HEK293 (cell line): Measurements from ENCODE around the gene HOXA10.

ENCODE experiments used
- CTCF ChIA-PET: fragments of 350-600 bp; formaldehyde crosslinking; extraction: SDS; loops from one replicate; lab custom pipeline; 2021; ENCODE audit warnings: antibody characterized with exemption; lab: Yijun Ruan, JAX
- POLR2A ChIA-PET: fragments of 300-600 bp; formaldehyde crosslinking; extraction: SDS; loops from one replicate; lab custom pipeline; 2020; ENCODE audit warnings: antibody characterized with exemption, inconsistent platforms; lab: Yijun Ruan, JAX
- H3K27ac ChIP-seq: fragments of 200-500 bp; sonication (Bioruptor generic); 2 replicates; pipeline ENCODE4 v1.5.1; 2014; ENCODE audit warnings: low read depth, low read length, control low read depth, inconsistent platforms; ENCODE audit errors: extremely low read depth
- H3K36me3 ChIP-seq, 2 experiments: fragments of 200-500 bp in 1 of 2; sonication (Bioruptor generic) in 1 of 2; 1 replicate in 1 of 2; 2 replicates in 1 of 2; pipeline ENCODE4 v1.5.1; 2014 to 2017; ENCODE audit warnings: inconsistent platforms in 2 of 2, low read length in 2 of 2; ENCODE audit not compliant: control insufficient read depth in 2 of 2, insufficient read depth in 1 of 2
- H3K4me1 ChIP-seq: fragments of 200-500 bp; sonication (Bioruptor generic); 2 replicates; pipeline ENCODE4 v1.5.1; 2014; ENCODE audit warnings: mild to moderate bottlenecking, low read length, inconsistent platforms; ENCODE audit not compliant: control insufficient read depth, insufficient read depth
- H3K4me3 ChIP-seq: 2 replicates; pipeline ENCODE4 v1.5.1; 2011; ENCODE audit warnings: low read depth, mild to moderate bottlenecking, control low read depth, low read length, moderate library complexity
- H3K9me3 ChIP-seq: fragments of 200-500 bp; sonication (Bioruptor generic); 2 replicates; pipeline ENCODE4 v1.5.1; 2014; ENCODE audit warnings: low read depth, low read length, inconsistent platforms; ENCODE audit not compliant: control insufficient read depth, insufficient read depth
- HOXC10 ChIP-seq: sonication (generic); formaldehyde crosslinking; IDR thresholded peaks from 2 replicates; pipeline ENCODE4 v1.8.1; 2023; ENCODE audit warnings: mild to moderate bottlenecking, missing genetic modification reagents
- KLF9 ChIP-seq: fragments of 450-650 bp; formaldehyde crosslinking; IDR thresholded peaks from 2 replicates; pipeline ENCODE4 v1.5.1; 2016; ENCODE audit warnings: missing biosample characterization, missing genetic modification characterization, low read depth
- YY1 ChIP-seq: fragments of 450-650 bp; formaldehyde crosslinking; IDR thresholded peaks from 2 replicates; pipeline ENCODE4 v1.5.1; 2018; ENCODE audit warnings: missing biosample characterization, missing genetic modification characterization
- ZBTB20 ChIP-seq: fragments of 450-650 bp; formaldehyde crosslinking; IDR thresholded peaks from 2 replicates; pipeline ENCODE4 v1.5.1; 2016; ENCODE audit warnings: missing biosample characterization, missing genetic modification characterization
- ZNF561 ChIP-seq: fragments of 450-650 bp; IDR thresholded peaks from 2 replicates; pipeline ENCODE4 v1.5.1; 2018; ENCODE audit warnings: missing biosample characterization, missing genetic modification characterization, borderline replicate concordance
- ZNF664 ChIP-seq: fragments of 450-650 bp; formaldehyde crosslinking; IDR thresholded peaks from 2 replicates; pipeline ENCODE4 v1.5.1; 2016; ENCODE audit warnings: missing biosample characterization, missing genetic modification characterization
- ZNF776 ChIP-seq: fragments of 450-650 bp; formaldehyde crosslinking; IDR thresholded peaks from 2 replicates; pipeline ENCODE4 v1.5.0; 2017; ENCODE audit warnings: missing biosample characterization, missing genetic modification characterization, borderline replicate concordance
- ZNF777 ChIP-seq: fragments of 450-650 bp; formaldehyde crosslinking; IDR thresholded peaks from 2 replicates; pipeline ENCODE4 v1.5.1; 2017; ENCODE audit warnings: missing biosample characterization, missing genetic modification characterization, borderline replicate concordance
- TF ChIP-seq, protein P1 (sequence below): fragments of 450-650 bp; formaldehyde crosslinking; IDR thresholded peaks from 2 replicates; pipeline ENCODE4 v1.5.1; 2016; ENCODE audit warnings: missing biosample characterization, missing genetic modification characterization, borderline replicate concordance
- TF ChIP-seq, protein P2 (sequence below): fragments of 450-650 bp; formaldehyde crosslinking; IDR thresholded peaks from 2 replicates; pipeline ENCODE4 v1.5.1; 2016; ENCODE audit warnings: missing biosample characterization, missing genetic modification characterization
- TF ChIP-seq, protein P3 (sequence below): fragments of 450-650 bp; formaldehyde crosslinking; IDR thresholded peaks from 2 replicates; pipeline ENCODE4 v1.5.1; 2016; ENCODE audit warnings: missing biosample characterization, missing genetic modification characterization, borderline replicate concordance
- TF ChIP-seq, protein P4 (sequence below): fragments of 450-650 bp; formaldehyde crosslinking; IDR thresholded peaks from 2 replicates; pipeline ENCODE4 v1.5.0; 2017; ENCODE audit warnings: missing biosample characterization, missing genetic modification characterization, borderline replicate concordance

HOXA10 gene

DNA sequence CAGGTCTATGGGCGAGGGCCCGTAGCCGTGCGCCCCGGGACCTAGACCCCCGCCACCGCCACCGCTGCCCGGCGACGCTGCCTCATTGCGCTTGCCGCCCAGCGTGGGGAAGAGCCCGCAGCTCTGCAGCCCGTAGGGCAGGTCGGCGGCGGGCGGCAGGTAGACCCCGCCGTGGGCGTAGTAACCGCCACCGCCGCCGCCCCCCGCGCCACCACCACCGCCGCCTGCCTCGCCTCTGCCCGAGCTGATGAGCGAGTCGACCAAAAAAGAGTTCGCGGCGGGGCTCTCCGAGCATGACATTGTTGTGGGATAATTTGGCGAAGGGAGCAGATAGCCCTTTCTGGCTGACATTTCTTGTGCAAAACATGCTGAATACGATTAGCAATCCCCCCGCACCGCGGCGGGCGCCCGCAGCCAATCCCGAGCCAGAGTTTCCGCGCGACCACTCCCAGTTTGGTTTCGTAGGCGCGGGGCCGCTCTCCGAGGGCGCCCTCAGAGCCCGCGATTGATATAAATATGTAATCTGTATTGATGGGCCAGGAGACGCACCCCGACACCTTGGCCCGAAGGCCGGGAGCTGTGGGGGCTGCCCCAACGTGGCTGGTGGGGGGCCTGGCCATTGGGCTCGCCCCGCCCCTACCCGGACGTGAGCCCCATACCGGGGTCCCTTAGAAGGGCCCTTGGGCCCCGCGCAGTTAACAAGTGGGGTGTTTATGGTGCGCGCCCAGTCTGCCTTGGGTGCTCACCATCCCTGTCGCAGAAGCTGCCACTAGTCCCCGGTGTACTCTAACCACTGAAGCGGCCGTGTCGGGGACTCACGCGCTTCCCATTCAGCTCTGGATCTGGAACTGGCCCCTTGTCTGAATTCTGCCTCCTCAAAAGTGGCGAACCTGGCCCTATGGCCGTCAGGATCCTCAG, at the start of gene HOXA10 (continued):
- TF ChIP-seq ZNF561 (tag by site-specific recombination) (no peak), ZBTB20 (peak; percentile 82)
- TF ChIP-seq, all 188 proteins: peak for 27

DNA sequence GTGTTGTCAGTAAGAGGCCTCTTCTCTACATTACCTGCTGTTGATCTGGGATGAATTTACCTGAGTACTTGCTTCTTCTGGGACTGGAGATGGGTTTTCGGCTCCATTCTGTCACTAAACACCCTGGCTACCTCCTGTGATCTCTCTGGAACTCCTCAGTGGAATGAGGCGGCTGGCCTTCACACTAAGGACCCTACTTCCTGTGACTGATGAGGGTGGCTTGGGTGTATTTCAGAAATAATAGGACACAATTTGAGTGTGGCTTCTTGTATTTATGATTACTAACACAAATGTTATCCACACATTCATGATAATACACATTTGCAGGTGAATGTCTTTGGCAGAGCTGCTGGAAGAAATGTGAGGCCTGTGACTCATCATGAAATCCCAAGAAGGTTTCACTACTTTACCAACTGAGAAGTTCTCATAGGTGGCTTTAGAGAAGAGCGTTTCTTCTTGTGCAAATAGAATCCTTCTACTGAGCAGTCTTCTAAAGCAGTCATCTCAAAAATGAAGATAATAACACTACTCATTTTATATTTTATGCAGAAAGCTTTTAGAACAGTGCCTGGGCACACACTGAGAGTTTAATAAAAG, 47.2 kb upstream of the HOXA10 start:
- ChIA-PET CTCF (interaction anchor here (1.2 kb wide), 1 partner anchor 355 kb away, joined by 3 read pairs; no protein-coding TSS in a partner anchor), POLR2A (no interaction called here)
- TF ChIP-seq KLF9 (tag by site-specific recombination): no peak

DNA sequence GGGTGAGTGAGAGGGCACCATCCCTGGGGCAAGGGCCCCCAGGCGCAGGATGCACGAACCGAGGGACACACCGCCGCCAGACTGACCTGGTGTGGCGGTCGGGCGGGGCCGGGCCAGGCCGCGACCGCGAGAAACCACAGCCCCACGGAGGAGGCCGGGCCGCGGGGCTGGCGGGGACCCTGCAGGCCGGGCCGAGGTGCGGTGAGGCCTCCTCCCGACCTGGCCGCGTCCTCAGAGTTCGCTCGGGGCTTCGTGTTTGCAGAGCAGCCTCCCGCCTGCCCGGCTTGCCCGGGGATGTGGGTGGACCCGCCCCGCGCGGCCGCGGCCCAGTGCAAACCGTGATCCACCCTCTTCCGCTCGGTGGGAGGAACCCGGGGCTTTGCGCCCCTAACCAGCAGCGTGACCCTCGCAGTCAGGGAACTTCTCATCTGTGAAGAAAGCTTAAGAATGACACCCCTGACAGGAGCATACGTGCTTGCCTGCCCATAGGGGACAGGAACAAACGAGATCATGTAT, 46.4 kb upstream of the HOXA10 start:
- ChIA-PET POLR2A (no interaction called here), CTCF (no interaction called here)
- no peak overlapping the region for H3K4me3 ChIP-seq
- TF ChIP-seq HOXC10 (no peak), ZNF776 (no peak), YY1 (no peak), ZBTB20 (no peak), ZNF664 (tag by site-specific recombination) (no peak), ZNF777 (no peak)
- TF ChIP-seq, protein P1, sequence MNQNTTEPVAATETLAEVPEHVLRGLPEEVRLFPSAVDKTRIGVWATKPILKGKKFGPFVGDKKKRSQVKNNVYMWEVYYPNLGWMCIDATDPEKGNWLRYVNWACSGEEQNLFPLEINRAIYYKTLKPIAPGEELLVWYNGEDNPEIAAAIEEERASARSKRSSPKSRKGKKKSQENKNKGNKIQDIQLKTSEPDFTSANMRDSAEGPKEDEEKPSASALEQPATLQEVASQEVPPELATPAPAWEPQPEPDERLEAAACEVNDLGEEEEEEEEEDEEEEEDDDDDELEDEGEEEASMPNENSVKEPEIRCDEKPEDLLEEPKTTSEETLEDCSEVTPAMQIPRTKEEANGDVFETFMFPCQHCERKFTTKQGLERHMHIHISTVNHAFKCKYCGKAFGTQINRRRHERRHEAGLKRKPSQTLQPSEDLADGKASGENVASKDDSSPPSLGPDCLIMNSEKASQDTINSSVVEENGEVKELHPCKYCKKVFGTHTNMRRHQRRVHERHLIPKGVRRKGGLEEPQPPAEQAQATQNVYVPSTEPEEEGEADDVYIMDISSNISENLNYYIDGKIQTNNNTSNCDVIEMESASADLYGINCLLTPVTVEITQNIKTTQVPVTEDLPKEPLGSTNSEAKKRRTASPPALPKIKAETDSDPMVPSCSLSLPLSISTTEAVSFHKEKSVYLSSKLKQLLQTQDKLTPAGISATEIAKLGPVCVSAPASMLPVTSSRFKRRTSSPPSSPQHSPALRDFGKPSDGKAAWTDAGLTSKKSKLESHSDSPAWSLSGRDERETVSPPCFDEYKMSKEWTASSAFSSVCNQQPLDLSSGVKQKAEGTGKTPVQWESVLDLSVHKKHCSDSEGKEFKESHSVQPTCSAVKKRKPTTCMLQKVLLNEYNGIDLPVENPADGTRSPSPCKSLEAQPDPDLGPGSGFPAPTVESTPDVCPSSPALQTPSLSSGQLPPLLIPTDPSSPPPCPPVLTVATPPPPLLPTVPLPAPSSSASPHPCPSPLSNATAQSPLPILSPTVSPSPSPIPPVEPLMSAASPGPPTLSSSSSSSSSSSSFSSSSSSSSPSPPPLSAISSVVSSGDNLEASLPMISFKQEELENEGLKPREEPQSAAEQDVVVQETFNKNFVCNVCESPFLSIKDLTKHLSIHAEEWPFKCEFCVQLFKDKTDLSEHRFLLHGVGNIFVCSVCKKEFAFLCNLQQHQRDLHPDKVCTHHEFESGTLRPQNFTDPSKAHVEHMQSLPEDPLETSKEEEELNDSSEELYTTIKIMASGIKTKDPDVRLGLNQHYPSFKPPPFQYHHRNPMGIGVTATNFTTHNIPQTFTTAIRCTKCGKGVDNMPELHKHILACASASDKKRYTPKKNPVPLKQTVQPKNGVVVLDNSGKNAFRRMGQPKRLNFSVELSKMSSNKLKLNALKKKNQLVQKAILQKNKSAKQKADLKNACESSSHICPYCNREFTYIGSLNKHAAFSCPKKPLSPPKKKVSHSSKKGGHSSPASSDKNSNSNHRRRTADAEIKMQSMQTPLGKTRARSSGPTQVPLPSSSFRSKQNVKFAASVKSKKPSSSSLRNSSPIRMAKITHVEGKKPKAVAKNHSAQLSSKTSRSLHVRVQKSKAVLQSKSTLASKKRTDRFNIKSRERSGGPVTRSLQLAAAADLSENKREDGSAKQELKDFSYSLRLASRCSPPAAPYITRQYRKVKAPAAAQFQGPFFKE (tag by site-specific recombination): no peak
- TF ChIP-seq, protein P2, sequence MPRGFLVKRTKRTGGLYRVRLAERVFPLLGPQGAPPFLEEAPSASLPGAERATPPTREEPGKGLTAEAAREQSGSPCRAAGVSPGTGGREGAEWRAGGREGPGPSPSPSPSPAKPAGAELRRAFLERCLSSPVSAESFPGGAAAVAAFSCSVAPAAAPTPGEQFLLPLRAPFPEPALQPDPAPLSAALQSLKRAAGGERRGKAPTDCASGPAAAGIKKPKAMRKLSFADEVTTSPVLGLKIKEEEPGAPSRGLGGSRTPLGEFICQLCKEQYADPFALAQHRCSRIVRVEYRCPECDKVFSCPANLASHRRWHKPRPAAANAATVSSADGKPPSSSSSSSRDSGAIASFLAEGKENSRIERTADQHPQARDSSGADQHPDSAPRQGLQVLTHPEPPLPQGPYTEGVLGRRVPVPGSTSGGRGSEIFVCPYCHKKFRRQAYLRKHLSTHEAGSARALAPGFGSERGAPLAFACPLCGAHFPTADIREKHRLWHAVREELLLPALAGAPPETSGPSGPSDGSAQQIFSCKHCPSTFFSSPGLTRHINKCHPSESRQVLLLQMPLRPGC: no peak
- TF ChIP-seq, protein P3, sequence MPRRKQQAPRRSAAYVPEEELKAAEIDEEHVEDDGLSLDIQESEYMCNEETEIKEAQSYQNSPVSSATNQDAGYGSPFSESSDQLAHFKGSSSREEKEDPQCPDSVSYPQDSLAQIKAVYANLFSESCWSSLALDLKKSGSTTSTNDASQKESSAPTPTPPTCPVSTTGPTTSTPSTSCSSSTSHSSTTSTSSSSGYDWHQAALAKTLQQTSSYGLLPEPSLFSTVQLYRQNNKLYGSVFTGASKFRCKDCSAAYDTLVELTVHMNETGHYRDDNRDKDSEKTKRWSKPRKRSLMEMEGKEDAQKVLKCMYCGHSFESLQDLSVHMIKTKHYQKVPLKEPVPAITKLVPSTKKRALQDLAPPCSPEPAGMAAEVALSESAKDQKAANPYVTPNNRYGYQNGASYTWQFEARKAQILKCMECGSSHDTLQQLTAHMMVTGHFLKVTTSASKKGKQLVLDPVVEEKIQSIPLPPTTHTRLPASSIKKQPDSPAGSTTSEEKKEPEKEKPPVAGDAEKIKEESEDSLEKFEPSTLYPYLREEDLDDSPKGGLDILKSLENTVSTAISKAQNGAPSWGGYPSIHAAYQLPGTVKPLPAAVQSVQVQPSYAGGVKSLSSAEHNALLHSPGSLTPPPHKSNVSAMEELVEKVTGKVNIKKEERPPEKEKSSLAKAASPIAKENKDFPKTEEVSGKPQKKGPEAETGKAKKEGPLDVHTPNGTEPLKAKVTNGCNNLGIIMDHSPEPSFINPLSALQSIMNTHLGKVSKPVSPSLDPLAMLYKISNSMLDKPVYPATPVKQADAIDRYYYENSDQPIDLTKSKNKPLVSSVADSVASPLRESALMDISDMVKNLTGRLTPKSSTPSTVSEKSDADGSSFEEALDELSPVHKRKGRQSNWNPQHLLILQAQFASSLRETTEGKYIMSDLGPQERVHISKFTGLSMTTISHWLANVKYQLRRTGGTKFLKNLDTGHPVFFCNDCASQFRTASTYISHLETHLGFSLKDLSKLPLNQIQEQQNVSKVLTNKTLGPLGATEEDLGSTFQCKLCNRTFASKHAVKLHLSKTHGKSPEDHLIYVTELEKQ: no peak
- TF ChIP-seq, protein P4, sequence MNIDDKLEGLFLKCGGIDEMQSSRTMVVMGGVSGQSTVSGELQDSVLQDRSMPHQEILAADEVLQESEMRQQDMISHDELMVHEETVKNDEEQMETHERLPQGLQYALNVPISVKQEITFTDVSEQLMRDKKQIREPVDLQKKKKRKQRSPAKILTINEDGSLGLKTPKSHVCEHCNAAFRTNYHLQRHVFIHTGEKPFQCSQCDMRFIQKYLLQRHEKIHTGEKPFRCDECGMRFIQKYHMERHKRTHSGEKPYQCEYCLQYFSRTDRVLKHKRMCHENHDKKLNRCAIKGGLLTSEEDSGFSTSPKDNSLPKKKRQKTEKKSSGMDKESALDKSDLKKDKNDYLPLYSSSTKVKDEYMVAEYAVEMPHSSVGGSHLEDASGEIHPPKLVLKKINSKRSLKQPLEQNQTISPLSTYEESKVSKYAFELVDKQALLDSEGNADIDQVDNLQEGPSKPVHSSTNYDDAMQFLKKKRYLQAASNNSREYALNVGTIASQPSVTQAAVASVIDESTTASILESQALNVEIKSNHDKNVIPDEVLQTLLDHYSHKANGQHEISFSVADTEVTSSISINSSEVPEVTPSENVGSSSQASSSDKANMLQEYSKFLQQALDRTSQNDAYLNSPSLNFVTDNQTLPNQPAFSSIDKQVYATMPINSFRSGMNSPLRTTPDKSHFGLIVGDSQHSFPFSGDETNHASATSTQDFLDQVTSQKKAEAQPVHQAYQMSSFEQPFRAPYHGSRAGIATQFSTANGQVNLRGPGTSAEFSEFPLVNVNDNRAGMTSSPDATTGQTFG: no peak
- no peaks in the 10 kb centered on the region for H3K9me3 ChIP-seq
- H3K27ac ChIP-seq: no peak overlapping the region
- no peaks in the 10 kb centered on the region for H3K36me3 ChIP-seq
- no peaks in the 10 kb centered on the region for H3K4me1 ChIP-seq

More for the DNA sequence above, 47.2 kb upstream of the HOXA10 start:
- no peak overlapping the region for H3K27ac ChIP-seq
- no peaks in the 10 kb centered on the region for H3K36me3 ChIP-seq
- H3K9me3 ChIP-seq: no peaks in the 10 kb centered on the region
- H3K4me1 ChIP-seq: no peaks in the 10 kb centered on the region
- no peak overlapping the region for H3K4me3 ChIP-seq
